Retinal pigment epithelial cell (primary cell): ENCODE results near the gene CENPE.
A peak's percentile ranks its signal among the peaks of the same experiment; 100 is the strongest.

ENCODE experiments used
- DNase-seq: peaks from one replicate; pipeline ENCODE4 v3.0.0-alpha.2; 2010; ENCODE audit warnings: low read depth
- H3K4me3 ChIP-seq: 2 replicates; pipeline ENCODE4 v1.5.1; 2011; ENCODE audit warnings: mild to moderate bottlenecking, low read length, control low read depth, moderate library complexity
- CTCF ChIP-seq: conservative IDR thresholded peaks from 2 replicates; pipeline ENCODE4 v1.5.1; 2011; ENCODE audit warnings: low read depth, low read length, control low read depth, inconsistent platforms

The CENPE gene

GRCh38 chr4:103091601-103092223 lies 106.4 kb downstream of the CENPE start:
- DNase-seq: no peak
- TF ChIP-seq CTCF: peak; percentile 65
- H3K4me3 ChIP-seq: no peak overlapping the region

DNA sequence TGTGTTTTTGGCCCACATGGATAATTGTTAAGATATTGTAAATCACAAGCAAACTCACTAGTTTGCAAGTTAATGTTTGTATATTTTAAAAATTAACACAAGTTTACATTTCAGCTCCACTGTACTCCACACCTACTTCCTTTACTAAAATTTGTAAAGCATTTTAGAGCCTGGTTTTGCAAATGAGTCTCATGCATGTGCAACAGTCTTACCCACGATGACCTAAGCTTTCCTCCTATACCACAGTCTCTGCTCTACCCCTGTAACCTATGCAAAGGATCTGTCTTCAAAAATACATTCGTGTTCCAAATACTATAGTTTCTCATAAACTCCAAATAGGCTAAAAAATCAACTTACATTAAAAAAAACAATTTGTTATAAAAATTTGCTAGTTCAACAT lies 108.7 kb downstream of the CENPE start:
- TF ChIP-seq CTCF: no peak
- no peak for DNase-seq
- no peak overlapping the region for H3K4me3 ChIP-seq

GRCh38 chr4:103086551-103086950 lies 111.6 kb downstream of the CENPE start:
- peak; percentile 98 for DNase-seq
- no peak for TF ChIP-seq CTCF
- no peak overlapping the region for H3K4me3 ChIP-seq

GRCh38 chr4:103085555-103086196 lies 112.5 kb downstream of the CENPE start:
- no peak overlapping the region for H3K4me3 ChIP-seq
- no peak for DNase-seq
- no peak for TF ChIP-seq CTCF

GRCh38 chr4:103079621-103080020 lies 118.5 kb downstream of the CENPE start:
- H3K4me3 ChIP-seq: no peak overlapping the region
- DNase-seq: no peak

DNA sequence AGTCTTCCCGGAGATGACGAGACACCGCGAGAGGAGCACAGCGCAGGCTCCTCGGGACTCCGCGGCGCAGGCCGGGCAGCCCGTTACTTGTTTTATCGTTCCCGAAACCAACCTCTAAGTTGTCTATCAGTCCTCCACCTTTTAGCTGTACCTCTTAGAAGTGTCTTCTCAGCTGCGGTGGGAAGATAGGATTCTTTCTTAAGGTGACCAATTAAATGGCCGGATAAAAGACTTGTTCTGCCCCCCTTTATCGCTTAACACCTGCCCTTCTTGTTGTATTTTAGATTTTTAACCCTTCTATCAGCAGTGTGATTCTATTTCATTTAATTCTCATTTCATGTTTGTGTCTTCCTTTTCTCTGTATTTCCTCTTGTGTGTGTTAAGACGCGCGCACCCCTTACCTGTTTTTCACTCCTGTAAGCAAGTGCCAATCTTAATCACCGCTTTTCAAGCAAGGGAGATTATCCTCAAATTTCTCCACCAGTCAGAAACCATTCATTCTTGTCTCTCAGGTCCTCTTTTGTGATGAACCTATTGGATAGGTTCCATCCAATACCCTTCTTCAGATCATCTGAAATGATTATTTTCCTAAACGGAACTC lies 121.3 kb downstream of the CENPE start, which contains the start of gene SLC9B2:
SLC9B2 (minus strand) TSS at position 15 of the 601 bp plus-strand sequence. CDS start 9,211 bp downstream, outside the sequence.
- DNase-seq: no peak
- H3K4me3 ChIP-seq: peak within 1 kb of the TSS; percentile 76
- no peak for TF ChIP-seq CTCF

More at GRCh38 chr4:103079621-103080020, 118.5 kb downstream of the CENPE start:
- no peak for TF ChIP-seq CTCF
